CD4-positive, alpha-beta T cell (primary cell): ENCODE measurements around the gene GSTT4. TPM values are rescaled to one million over a fixed set of nuclear protein-coding genes. Genes with fewer than 3 reads are reported as not detected.
"Not testable (repeated sequence)": the region's sequence is repeated elsewhere in the genome, so short reads cannot be mapped to it uniquely, and the experiment has no call there.

Experiments
- ATAC-seq: fragments of 200-7000 bp; cut with Tn5 transposase; one replicate; pipeline ENCODE4 v1.10.0; 2022; ENCODE audit warnings: mild to moderate bottlenecking; ENCODE audit not compliant: poor library complexity
- CTCF ChIA-PET: fragments of 350-600 bp; sonication (Branson Sonifier 250); formaldehyde crosslinking; loops from one replicate; lab custom pipeline; 2021; ENCODE audit warnings: antibody characterized with exemption, inconsistent platforms; lab: Charles Lee
- POLR2A ChIA-PET: fragments of 350-600 bp; sonication (Branson Sonifier 250); formaldehyde crosslinking; loops from one replicate; lab custom pipeline; 2021; ENCODE audit warnings: antibody characterized with exemption, inconsistent platforms; lab: Charles Lee
- DNase-seq, 14 experiments: peaks; one replicate each; pipeline ENCODE4 v3.0.0-alpha.2; 2013 to 2020; ENCODE audit warnings: mixed read lengths in 2 of 14
- H3K27ac ChIP-seq, 2 donors: one replicate each; pipeline versions ENCODE4 v1.5.1 to v1.7.0; 2013; ENCODE audit warnings: low read length in 2 of 2, low read depth in 1 of 2, mild to moderate bottlenecking in 1 of 2
- H3K27me3 ChIP-seq, 2 experiments: 1 replicate in 1 of 2; 2 replicates in 1 of 2; pipeline versions ENCODE4 v1.6.1 to v1.7.0; 2013; ENCODE audit warnings: low read length in 2 of 2, control low read depth in 1 of 2, mild to moderate bottlenecking in 1 of 2, moderate library complexity in 1 of 2; ENCODE audit not compliant: insufficient read depth in 2 of 2, control insufficient read depth in 1 of 2
- H3K36me3 ChIP-seq: one replicate; pipeline ENCODE4 v1.6.1; 2013; ENCODE audit warnings: low read length, control low read depth; ENCODE audit not compliant: insufficient read depth
- H3K4me1 ChIP-seq: one replicate; pipeline ENCODE4 v1.6.1; 2013; ENCODE audit warnings: low read length, control low read depth; ENCODE audit not compliant: insufficient read depth
- H3K4me3 ChIP-seq: one replicate; pipeline ENCODE4 v1.5.1; 2013; ENCODE audit warnings: mild to moderate bottlenecking, low read length, moderate library complexity
- H3K9me3 ChIP-seq, 2 experiments: 1 replicate in 1 of 2; 2 replicates in 1 of 2; pipeline versions ENCODE4 v1.6.1 to v1.7.0; 2013; ENCODE audit warnings: low read length in 2 of 2, mild to moderate bottlenecking in 2 of 2, control low read depth in 1 of 2, moderate library complexity in 1 of 2; ENCODE audit not compliant: control insufficient read depth in 1 of 2, insufficient read depth in 1 of 2
- H3K27ac Mint-ChIP-seq: one replicate; pipeline ENCODE4 v1.8.0; 2020; ENCODE audit warnings: mixed read lengths
- H3K27me3 Mint-ChIP-seq: one replicate; pipeline ENCODE4 v1.8.0; 2021; ENCODE audit warnings: mixed read lengths
- H3K36me3 Mint-ChIP-seq: one replicate; pipeline ENCODE4 v1.8.0; 2021; ENCODE audit warnings: low read depth, mixed read lengths
- H3K4me1 Mint-ChIP-seq: one replicate; pipeline ENCODE4 v1.8.0; 2021; ENCODE audit warnings: low read depth, mixed read lengths
- H3K4me3 Mint-ChIP-seq: one replicate; pipeline ENCODE4 v1.8.0; 2020; ENCODE audit warnings: mild to moderate bottlenecking, mixed read lengths
- H3K9me3 Mint-ChIP-seq: one replicate; pipeline ENCODE4 v1.8.0; 2020; ENCODE audit warnings: mixed read lengths
- intact Hi-C, 2 experiments: fragments of 100-400 bp; cut with DNase I in 1 of 2; cut with micrococcal nuclease in 1 of 2; formaldehyde crosslinking; loops; one replicate each; pipeline versions ENCODE4 v1.15.1 to v1.9.0; 2023 to 2025; cut with DNase I, micrococcal nuclease
- total RNA-seq, 174 experiments: library from RNA in 2 of 174; stranded (reverse) in 2 of 174; gene quantifications; one replicate each; pipeline ENCODE4 v1.2.3 and lab custom pipeline; 2021 to 2026
- TF ChIP-seq, protein P1 (sequence below): fragments of 200-600 bp; IDR thresholded peaks from one replicate; pipeline ENCODE4 v1.8.0; 2022; ENCODE audit warnings: antibody characterized with exemption, mild to moderate bottlenecking

Gene GSTT4
- total RNA-seq, 2 experiments from 2014 or later = not detected

DNA sequence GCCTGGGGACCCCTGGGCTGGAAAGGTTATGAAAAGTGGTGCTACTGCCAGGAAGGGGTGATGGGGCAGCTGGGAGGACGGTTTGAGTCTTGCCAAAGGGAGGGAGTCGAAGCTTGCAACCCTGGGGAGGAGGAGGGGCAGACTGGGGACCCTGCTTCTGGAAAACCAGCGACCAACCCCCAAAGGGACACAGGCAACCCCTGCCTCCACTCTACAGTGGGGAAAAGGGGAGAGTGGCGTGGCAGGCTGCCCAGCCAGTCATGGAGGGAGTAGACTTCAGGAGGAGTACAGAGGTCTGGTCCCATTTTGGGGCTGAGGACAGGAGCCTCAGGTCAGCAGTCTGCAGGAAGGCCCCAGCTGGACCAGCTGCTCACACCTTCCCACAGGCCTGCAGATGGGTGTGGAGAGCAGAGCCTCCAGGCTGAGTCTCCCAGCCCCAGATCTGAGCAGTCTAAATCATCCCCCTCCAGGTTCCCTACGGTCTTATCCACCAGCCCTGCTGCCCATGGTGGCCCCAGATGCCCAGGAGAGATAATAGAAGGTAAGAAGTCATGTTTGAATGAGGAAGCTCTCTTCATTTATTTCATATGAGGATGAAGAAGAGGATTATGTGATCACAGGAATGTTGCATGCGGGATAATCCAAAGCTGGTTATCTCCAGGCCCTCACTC is 34.3 kb downstream of the GSTT4 start:
- Mint-ChIP-seq H3K4me3 (peak overlapping the region; percentile 73), H3K4me1 (peaks cover 15% of the 10 kb centered on the region), H3K9me3 (no peaks in the 10 kb centered on the region), H3K27ac (peak overlapping the region; percentile 0), H3K36me3 (peaks cover 30% of the 10 kb centered on the region), H3K27me3 (no peaks in the 10 kb centered on the region)
- H3K4me3 ChIP-seq = no peak overlapping the region
- no peaks in the 10 kb centered on the region for H3K9me3 ChIP-seq
- POLR2A ChIA-PET = no interaction called here
- TF ChIP-seq, protein P1, sequence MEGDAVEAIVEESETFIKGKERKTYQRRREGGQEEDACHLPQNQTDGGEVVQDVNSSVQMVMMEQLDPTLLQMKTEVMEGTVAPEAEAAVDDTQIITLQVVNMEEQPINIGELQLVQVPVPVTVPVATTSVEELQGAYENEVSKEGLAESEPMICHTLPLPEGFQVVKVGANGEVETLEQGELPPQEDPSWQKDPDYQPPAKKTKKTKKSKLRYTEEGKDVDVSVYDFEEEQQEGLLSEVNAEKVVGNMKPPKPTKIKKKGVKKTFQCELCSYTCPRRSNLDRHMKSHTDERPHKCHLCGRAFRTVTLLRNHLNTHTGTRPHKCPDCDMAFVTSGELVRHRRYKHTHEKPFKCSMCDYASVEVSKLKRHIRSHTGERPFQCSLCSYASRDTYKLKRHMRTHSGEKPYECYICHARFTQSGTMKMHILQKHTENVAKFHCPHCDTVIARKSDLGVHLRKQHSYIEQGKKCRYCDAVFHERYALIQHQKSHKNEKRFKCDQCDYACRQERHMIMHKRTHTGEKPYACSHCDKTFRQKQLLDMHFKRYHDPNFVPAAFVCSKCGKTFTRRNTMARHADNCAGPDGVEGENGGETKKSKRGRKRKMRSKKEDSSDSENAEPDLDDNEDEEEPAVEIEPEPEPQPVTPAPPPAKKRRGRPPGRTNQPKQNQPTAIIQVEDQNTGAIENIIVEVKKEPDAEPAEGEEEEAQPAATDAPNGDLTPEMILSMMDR = no peak
- peaks cover 22% of the 10 kb centered on the region for H3K36me3 ChIP-seq
- peak in 1 of 14 experiments; percentile 16 for DNase-seq
- intact Hi-C loops = loop anchor here (5.0 to 10.0 kb wide), 2 partner anchors 44 to 46 kb away; no protein-coding TSS in a partner anchor
- H3K27me3 ChIP-seq = no peaks in the 10 kb centered on the region
- no peak for ATAC-seq
- CTCF ChIA-PET = no interaction called here
- no peak overlapping the region for H3K27ac ChIP-seq
- H3K4me1 ChIP-seq = peaks cover 19% of the 10 kb centered on the region

DNA sequence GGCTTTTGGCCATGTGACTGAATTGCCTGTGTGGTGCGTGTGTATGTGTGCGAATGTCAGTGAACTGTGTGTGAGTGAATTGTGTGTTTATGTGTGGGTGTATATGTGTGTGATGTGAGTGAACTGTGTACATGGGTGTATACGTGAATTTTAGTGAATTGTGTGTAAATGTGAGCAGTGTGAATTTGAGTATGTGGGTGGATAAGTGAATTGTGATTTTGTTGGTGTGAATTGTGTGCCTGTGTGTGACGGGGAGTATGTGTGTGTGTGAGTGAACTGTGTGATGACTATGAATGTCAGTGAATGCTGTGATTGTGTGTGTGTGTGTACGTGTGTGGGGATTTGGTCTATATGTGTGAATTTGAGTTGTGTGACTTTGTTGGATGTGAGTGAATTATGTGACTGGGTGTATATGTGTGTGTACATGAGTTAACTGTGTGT is 35.0 kb downstream of the GSTT4 start:
- POLR2A ChIA-PET = no interaction called here
- TF ChIP-seq, protein P1 = no peak
- DNase-seq (no peak), ATAC-seq (no peak)
- Mint-ChIP-seq H3K36me3 (peaks cover 30% of the 10 kb centered on the region), H3K27ac (peak overlapping the region; percentile 0), H3K27me3 (no peaks in the 10 kb centered on the region), H3K9me3 (no peaks in the 10 kb centered on the region), H3K4me1 (peaks cover 15% of the 10 kb centered on the region), H3K4me3 (peak overlapping the region; percentile 73)
- Histone ChIP-seq H3K4me1 (peaks cover 19% of the 10 kb centered on the region), H3K27me3 (no peaks in the 10 kb centered on the region), H3K27ac (no peak overlapping the region), H3K36me3 (peaks cover 22% of the 10 kb centered on the region), H3K4me3 (no peak overlapping the region), H3K9me3 (no peaks in the 10 kb centered on the region)
- CTCF ChIA-PET = no interaction called here
- intact Hi-C loops = loop anchor here (5.0 to 10.0 kb wide), 2 partner anchors 43 to 45 kb away; no protein-coding TSS in a partner anchor

DNA sequence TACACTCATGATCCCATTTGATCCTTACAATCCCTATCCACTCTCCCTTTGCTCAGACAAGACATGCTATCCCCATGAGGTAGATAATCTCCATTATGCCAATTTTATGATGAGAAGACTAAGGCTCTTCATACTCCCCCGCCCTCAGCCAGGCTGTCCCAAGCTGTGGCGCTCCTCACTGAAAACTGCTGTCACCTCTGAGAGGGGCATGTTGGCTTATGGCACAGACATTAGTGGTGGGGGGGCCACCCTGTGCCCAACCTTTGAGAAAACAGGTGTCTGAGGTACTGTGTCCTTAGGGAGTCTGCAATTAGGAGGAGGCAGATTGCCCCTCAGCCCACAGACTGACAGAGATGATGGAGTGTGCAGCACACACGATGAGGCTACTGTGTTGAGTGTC is 36.2 kb downstream of the GSTT4 start:
- Mint-ChIP-seq H3K36me3 (peaks cover 30% of the 10 kb centered on the region), H3K27me3 (no peaks in the 10 kb centered on the region), H3K4me3 (peak overlapping the region; percentile 56), H3K27ac (no peak overlapping the region), H3K9me3 (no peaks in the 10 kb centered on the region), H3K4me1 (peaks cover 15% of the 10 kb centered on the region)
- ATAC-seq (no peak), DNase-seq (no peak)
- intact Hi-C loops = no loop called here
- H3K4me3 ChIP-seq = no peak overlapping the region
- ChIA-PET POLR2A (no interaction called here), CTCF (no interaction called here)
- TF ChIP-seq, protein P1 = no peak
- no peaks in the 10 kb centered on the region for H3K9me3 ChIP-seq
- no peak overlapping the region for H3K27ac ChIP-seq
- H3K27me3 ChIP-seq = no peaks in the 10 kb centered on the region
- peaks cover 19% of the 10 kb centered on the region for H3K4me1 ChIP-seq
- H3K36me3 ChIP-seq = peaks cover 22% of the 10 kb centered on the region

DNA sequence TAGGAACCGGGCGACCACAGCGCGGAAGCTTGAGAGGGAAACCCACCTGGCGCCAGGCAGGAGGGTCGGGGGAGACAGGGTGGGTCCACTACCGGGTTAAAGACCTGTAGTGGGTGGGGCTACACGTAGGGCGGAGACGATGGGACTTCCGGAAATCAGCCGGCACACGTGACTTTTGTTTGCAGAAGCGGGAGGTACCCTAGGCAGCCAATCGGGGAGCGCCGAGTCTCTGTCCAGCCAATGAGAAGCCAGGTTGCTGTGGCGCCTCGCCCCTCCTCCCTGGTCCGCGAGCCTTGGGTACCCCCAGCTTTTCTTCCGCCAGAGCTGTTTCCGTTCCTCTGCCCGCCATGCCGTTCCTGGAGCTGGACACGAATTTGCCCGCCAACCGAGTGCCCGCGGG is 38.7 kb downstream of the GSTT4 start, which contains the start of gene DDTL:
DDTL (plus strand) TSS at position 321 of the 400 bp plus-strand sequence; CDS start at position 348, 27 bp downstream.
- H3K27ac Mint-ChIP-seq, POLR2A ChIA-PET, H3K4me3 ChIP-seq, H3K9me3 Mint-ChIP-seq, H3K4me3 Mint-ChIP-seq, H3K27me3 Mint-ChIP-seq, H3K27ac ChIP-seq, DNase-seq, H3K9me3 ChIP-seq, CTCF ChIA-PET, intact Hi-C loops, H3K27me3 ChIP-seq: not testable (repeated sequence)
- ATAC-seq = peak; percentile 96
- H3K4me1 ChIP-seq = peaks cover 19% of the 10 kb centered on the region
- Mint-ChIP-seq H3K4me1 (peaks cover 11% of the 10 kb centered on the region), H3K36me3 (peaks cover 25% of the 10 kb centered on the region)
- peaks cover 18% of the 10 kb centered on the region for H3K36me3 ChIP-seq

DNA sequence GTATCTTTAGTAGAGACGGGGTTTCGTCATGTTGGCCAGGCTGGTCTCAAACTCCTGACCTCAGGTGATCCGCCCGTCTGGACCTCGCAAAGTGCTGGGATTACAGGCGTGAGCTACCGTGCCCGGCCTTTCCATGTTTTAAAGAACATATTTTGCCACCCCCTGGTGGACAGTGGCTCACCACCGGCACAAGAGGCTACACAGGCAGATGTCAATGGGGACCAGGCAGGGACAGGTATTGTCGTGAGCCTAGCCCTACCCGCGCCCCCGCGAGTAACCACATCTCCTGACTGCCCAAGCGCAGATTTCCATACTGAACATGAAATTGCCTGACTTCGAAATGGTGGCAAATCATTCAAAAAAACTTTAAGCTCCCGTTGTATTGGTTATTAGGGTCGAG is 39.2 kb downstream of the GSTT4 start:
- H3K27me3 Mint-ChIP-seq, H3K27ac Mint-ChIP-seq, H3K4me3 Mint-ChIP-seq, H3K9me3 ChIP-seq, DNase-seq, H3K4me3 ChIP-seq, CTCF ChIA-PET, POLR2A ChIA-PET, H3K27me3 ChIP-seq, H3K9me3 Mint-ChIP-seq, H3K27ac ChIP-seq, intact Hi-C loops: not testable (repeated sequence)
- Histone ChIP-seq H3K36me3 (peaks cover 14% of the 10 kb centered on the region), H3K4me1 (peaks cover 15% of the 10 kb centered on the region)
- peak; percentile 24 for ATAC-seq
- Mint-ChIP-seq H3K36me3 (peaks cover 20% of the 10 kb centered on the region), H3K4me1 (peaks cover 11% of the 10 kb centered on the region)
